Lung (tissue), 12 donors: ENCODE data around the gene ALG13. TPM values are rescaled to one million over a fixed set of nuclear protein-coding genes. Genes with fewer than 3 reads are reported as not detected.
A peak's percentile ranks its signal among the peaks of the same experiment; 100 is the strongest.

Source experiments
- ATAC-seq: fragments of 200-7000 bp; cut with Tn5 transposase; one replicate; pipeline ENCODE4 v1.9.1; 2020; ENCODE audit warnings: moderate number of reproducible peaks; ENCODE audit not compliant: insufficient read depth, low FRiP score
- DNase-seq, 3 donors: peaks; one replicate each; pipeline ENCODE4 v3.0.0-alpha.2; 2013 to 2017
- H3K27ac ChIP-seq, 2 donors: one replicate each; pipeline ENCODE4 v1.5.1; 2013; ENCODE audit warnings: mild to moderate bottlenecking in 2 of 2, moderate library complexity in 2 of 2, control low read depth in 1 of 2, inconsistent platforms in 1 of 2, low read depth in 1 of 2, low read length in 1 of 2
- H3K27me3 ChIP-seq, 3 donors: one replicate each; pipeline ENCODE4 v1.5.1; 2013; ENCODE audit warnings: low read length in 2 of 3; ENCODE audit not compliant: control insufficient read depth in 3 of 3, insufficient read depth in 3 of 3
- H3K36me3 ChIP-seq, 4 donors: one replicate each; pipeline ENCODE4 v1.5.1; 2013; ENCODE audit warnings: low read length in 4 of 4, mild to moderate bottlenecking in 1 of 4, moderate library complexity in 1 of 4; ENCODE audit not compliant: control insufficient read depth in 4 of 4, insufficient read depth in 4 of 4
- H3K4me1 ChIP-seq, 5 donors: one replicate each; pipeline ENCODE4 v1.5.1; 2013; ENCODE audit warnings: low read length in 5 of 5, mild to moderate bottlenecking in 2 of 5, moderate library complexity in 1 of 5; ENCODE audit not compliant: control insufficient read depth in 5 of 5, insufficient read depth in 5 of 5
- H3K4me3 ChIP-seq: one replicate; pipeline ENCODE4 v1.5.1; 2013; ENCODE audit warnings: mild to moderate bottlenecking, control low read depth, moderate library complexity
- H3K9ac ChIP-seq, 2 donors: one replicate each; pipeline ENCODE4 v1.5.1; 2013; ENCODE audit warnings: low read length in 2 of 2, control low read depth in 1 of 2; ENCODE audit not compliant: insufficient read depth in 1 of 2
- H3K9me3 ChIP-seq, 4 donors: one replicate each; pipeline ENCODE4 v1.5.1; 2013; ENCODE audit warnings: low read length in 3 of 4, mild to moderate bottlenecking in 1 of 4, moderate library complexity in 1 of 4; ENCODE audit not compliant: control insufficient read depth in 4 of 4, insufficient read depth in 3 of 4
- CTCF ChIP-seq: IDR thresholded peaks from 2 replicates; pipeline ENCODE4 v1.5.1; 2012; ENCODE audit warnings: mild to moderate bottlenecking; ENCODE audit errors: control extremely low read depth, extremely low read depth
- WGBS, 2 donors: extraction: QIAGEN DNeasy Blood & Tissue Kit; methylation state at CpG; one replicate each; pipeline ENCODE4 v1.1.7; 2013; 5-methylcytosine and 5-hydroxymethylcytosine counted together
- polyA plus RNA-seq, 2 donors: library from polyadenylated mRNA; stranded (reverse); fragments of 200-250 nt; gene quantifications; one replicate each; pipeline ENCODE4 v1.2.1, GENCODE V29; 2013
- total RNA-seq, 2 donors: library from RNA; depleted of rRNA in 1 of 2; stranded (reverse); fragments of >200 nt in 1 of 2; gene quantifications; one replicate each; pipeline ENCODE4 v1.2.1, GENCODE V29; 2014 to 2021
- donor health status: control.
- donor health status: control.
- donor health status: Bipolar disorder and iron deficiency.
- donor health status: healthy.
- donor health status: DM: yes; HTN: yes; CAD: no.

The ALG13 gene
- total and polyA plus RNA-seq, 4 donors = 32.3 to 141 (median 39.0) TPM

- ATAC-seq = no peak
- Histone ChIP-seq H3K4me1 (no peaks in the 10 kb centered on the region), H3K27me3 (peaks cover 0 to 30% (median 11%) of the 10 kb centered on the region in 3 donors), H3K9me3 (no peaks in the 10 kb centered on the region), H3K27ac (peak overlapping the region in 1 of 2 donors; percentile 21), H3K9ac (no peak overlapping the region), H3K36me3 (no peaks in the 10 kb centered on the region), H3K4me3 (no peak overlapping the region)
- WGBS, 2 donors = 76 to 87% methylated on average over 7 of the region's 7 CpGs
- no peak for DNase-seq
- TF ChIP-seq CTCF = no peak
Measured at GRCh38 chrX:111671668-111672067, 9.3 kb upstream of the ALG13 start.

GRCh38 chrX:111687305-111687704 lies 6.3 kb downstream of the ALG13 start:
- Histone ChIP-seq H3K9me3 (no peaks in the 10 kb centered on the region), H3K36me3 (peaks cover 0 to 18% (median 0%) of the 10 kb centered on the region in 4 donors), H3K27me3 (peaks cover 0 to 43% (median 20%) of the 10 kb centered on the region in 3 donors), H3K9ac (no peak overlapping the region), H3K27ac (no peak overlapping the region), H3K4me1 (peaks cover 0 to 4% (median 0%) of the 10 kb centered on the region in 5 donors), H3K4me3 (no peak overlapping the region)
- WGBS, 2 donors = 98 to 100% methylated on average over 2 of the region's 2 CpGs
- ATAC-seq = no peak
- no peak for DNase-seq
- TF ChIP-seq CTCF = no peak

GRCh38 chrX:111695297-111695880 lies 14.4 kb downstream of the ALG13 start:
- H3K27me3 ChIP-seq = peaks cover 0 to 14% (median 4%) of the 10 kb centered on the region in 3 donors
- DNase-seq = no peak
- ATAC-seq = no peak
- H3K9ac ChIP-seq = no peak overlapping the region
- H3K4me1 ChIP-seq = no peaks in the 10 kb centered on the region
- no peaks in the 10 kb centered on the region for H3K36me3 ChIP-seq
- no peak for TF ChIP-seq CTCF
- 73 to 83% methylated on average over 7 of the region's 7 CpGs for WGBS, 2 donors
- no peaks in the 10 kb centered on the region for H3K9me3 ChIP-seq
- H3K4me3 ChIP-seq = no peak overlapping the region
- no peak overlapping the region for H3K27ac ChIP-seq
